ENCODE data around the gene HLA-DPA1. TPM values are rescaled to one million over a fixed set of nuclear protein-coding genes. Genes with fewer than 3 reads are reported as not detected.

The HLA-DPA1 gene
- total and polyA plus RNA-seq, 2 experiments from 2014 or later: 2.6 to 4.7 TPM

DNA sequence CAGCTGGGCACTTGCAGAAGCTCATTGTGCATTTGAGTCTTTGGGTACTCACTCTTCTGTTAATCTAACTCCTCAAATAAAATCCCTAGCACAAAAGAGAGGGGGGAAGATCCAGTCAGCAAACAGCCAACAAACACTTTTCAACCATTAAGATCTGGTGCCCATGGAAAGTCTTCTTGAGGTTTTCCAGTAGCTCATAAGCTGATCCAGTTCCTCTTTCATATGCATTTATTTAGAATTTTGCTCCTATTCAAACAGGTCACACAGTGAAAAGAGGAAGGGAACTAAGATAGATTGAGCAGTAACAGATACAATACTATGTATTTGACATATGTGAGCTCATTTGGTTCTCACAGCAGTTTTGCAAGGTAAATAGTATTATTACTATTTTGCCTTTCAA, 41.0 kb upstream of the HLA-DPA1 start:
- DNase-seq (ENCODE audit: low spot score): no peak
- Histone ChIP-seq H3K9me2 (replicated peaks; ENCODE audit: insufficient read depth) (no peaks in the 10 kb centered on the region), H3K27me3 (peaks cover 47% of the 10 kb centered on the region), H3K27ac (no peak overlapping the region), H3K4me2 (no peak overlapping the region), H2AFZ (no peak overlapping the region), H3K4me1 (ENCODE audit: insufficient read depth) (no peaks in the 10 kb centered on the region), H3K79me2 (no peaks in the 10 kb centered on the region), H3K9me3 (ENCODE audit: low read depth) (no peaks in the 10 kb centered on the region), H3K4me3 (no peak overlapping the region), H4K20me1 (ENCODE audit: insufficient read depth, poor library complexity, severe bottlenecking) (no peaks in the 10 kb centered on the region), H3K36me3 (replicated peaks; ENCODE audit: insufficient read depth, low read depth) (no peaks in the 10 kb centered on the region)
- TF ChIP-seq EZH2 (IDR thresholded peaks at IDR 0.05; ENCODE audit: borderline replicate concordance): no peak

DNA sequence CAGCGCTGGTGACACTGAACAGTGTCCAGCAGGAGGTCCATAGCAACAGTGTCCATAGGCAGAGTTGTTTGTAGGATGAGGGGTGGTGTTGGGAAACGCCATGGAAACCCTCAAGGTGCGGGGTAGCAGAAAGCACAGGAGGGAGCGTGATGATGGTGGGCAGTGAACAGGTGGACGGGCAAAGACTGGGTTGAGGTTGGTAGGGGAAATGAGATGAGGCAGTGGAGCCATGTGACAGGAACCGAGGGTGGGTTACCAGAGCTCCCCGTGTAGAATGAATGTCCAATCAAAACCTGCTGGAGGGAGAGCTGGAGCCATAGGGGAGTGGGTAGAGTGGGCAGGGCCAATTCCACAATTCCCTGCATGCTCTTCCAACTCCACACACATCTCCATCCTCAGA, 40.3 kb upstream of the HLA-DPA1 start:
- H3K79me2 ChIP-seq: no peaks in the 10 kb centered on the region
- no peaks in the 10 kb centered on the region for H3K36me3 ChIP-seq (replicated peaks; ENCODE audit: insufficient read depth, low read depth)
- H3K27me3 ChIP-seq: peaks cover 51% of the 10 kb centered on the region
- no peak overlapping the region for H3K27ac ChIP-seq
- 81% methylated on average over 7 of the region's 7 CpGs for WGBS (ENCODE audit: low lambda C conversion rate, missing lambda C conversion rate)
- no peaks in the 10 kb centered on the region for H4K20me1 ChIP-seq (ENCODE audit: insufficient read depth, poor library complexity, severe bottlenecking)
- TF ChIP-seq, protein P1, sequence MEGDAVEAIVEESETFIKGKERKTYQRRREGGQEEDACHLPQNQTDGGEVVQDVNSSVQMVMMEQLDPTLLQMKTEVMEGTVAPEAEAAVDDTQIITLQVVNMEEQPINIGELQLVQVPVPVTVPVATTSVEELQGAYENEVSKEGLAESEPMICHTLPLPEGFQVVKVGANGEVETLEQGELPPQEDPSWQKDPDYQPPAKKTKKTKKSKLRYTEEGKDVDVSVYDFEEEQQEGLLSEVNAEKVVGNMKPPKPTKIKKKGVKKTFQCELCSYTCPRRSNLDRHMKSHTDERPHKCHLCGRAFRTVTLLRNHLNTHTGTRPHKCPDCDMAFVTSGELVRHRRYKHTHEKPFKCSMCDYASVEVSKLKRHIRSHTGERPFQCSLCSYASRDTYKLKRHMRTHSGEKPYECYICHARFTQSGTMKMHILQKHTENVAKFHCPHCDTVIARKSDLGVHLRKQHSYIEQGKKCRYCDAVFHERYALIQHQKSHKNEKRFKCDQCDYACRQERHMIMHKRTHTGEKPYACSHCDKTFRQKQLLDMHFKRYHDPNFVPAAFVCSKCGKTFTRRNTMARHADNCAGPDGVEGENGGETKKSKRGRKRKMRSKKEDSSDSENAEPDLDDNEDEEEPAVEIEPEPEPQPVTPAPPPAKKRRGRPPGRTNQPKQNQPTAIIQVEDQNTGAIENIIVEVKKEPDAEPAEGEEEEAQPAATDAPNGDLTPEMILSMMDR (IDR thresholded peaks at IDR 0.05; ENCODE audit: poor library complexity): no peak
- no peak for TF ChIP-seq EZH2 (IDR thresholded peaks at IDR 0.05; ENCODE audit: borderline replicate concordance)
- no peak for TF ChIP-seq EZH2phosphoT487 (IDR thresholded peaks at IDR 0.05; ENCODE audit: low read depth, severe bottlenecking, unreplicated experiment)
- no peaks in the 10 kb centered on the region for H3K9me2 ChIP-seq (replicated peaks; ENCODE audit: insufficient read depth)
- H3K4me2 ChIP-seq: no peak overlapping the region
- no peak overlapping the region for H3K4me3 ChIP-seq
- DNase-seq (ENCODE audit: low spot score): no peak
- H2AFZ ChIP-seq: no peak overlapping the region
- no peaks in the 10 kb centered on the region for H3K9me3 ChIP-seq (ENCODE audit: low read depth)
- H3K4me1 ChIP-seq (ENCODE audit: insufficient read depth): no peaks in the 10 kb centered on the region

DNA sequence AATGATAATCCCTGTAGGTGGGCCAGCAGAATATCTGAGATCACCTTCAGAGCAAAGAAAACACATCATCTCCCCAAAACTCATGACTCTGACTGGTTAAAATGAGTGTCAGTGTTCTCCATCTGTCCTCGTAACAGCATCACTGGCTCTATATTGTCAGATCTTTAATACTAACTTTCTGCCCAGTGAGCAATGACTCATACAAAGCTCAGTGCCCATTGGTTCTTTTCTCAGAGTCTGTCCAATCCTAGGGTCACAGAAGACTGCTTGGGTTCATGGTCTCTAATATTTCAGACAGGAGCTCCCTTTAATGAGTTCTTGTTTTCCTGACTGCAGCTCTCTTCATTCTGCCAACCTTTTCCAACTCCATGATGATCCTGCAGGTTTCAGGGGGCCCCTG, 38.7 kb upstream of the HLA-DPA1 start:
- Histone ChIP-seq H3K36me3 (replicated peaks; ENCODE audit: insufficient read depth, low read depth) (no peaks in the 10 kb centered on the region), H2AFZ (no peak overlapping the region), H3K9me2 (replicated peaks; ENCODE audit: insufficient read depth) (no peaks in the 10 kb centered on the region), H3K4me3 (no peak overlapping the region), H3K4me1 (ENCODE audit: insufficient read depth) (no peaks in the 10 kb centered on the region), H3K4me2 (no peak overlapping the region), H4K20me1 (ENCODE audit: insufficient read depth, poor library complexity, severe bottlenecking) (no peaks in the 10 kb centered on the region), H3K9me3 (ENCODE audit: low read depth) (no peaks in the 10 kb centered on the region), H3K27ac (no peak overlapping the region), H3K79me2 (no peaks in the 10 kb centered on the region), H3K27me3 (peaks cover 55% of the 10 kb centered on the region)
- TF ChIP-seq, protein P1 (IDR thresholded peaks at IDR 0.05; ENCODE audit: poor library complexity): no peak
- no peak for TF ChIP-seq EZH2phosphoT487 (IDR thresholded peaks at IDR 0.05; ENCODE audit: low read depth, severe bottlenecking, unreplicated experiment)
- TF ChIP-seq EZH2 (IDR thresholded peaks at IDR 0.05; ENCODE audit: borderline replicate concordance): no peak
- peak; percentile 64 for DNase-seq (ENCODE audit: low spot score)
- 52% methylated on average over 1 of the region's 1 CpG for WGBS (ENCODE audit: low lambda C conversion rate, missing lambda C conversion rate)

DNA sequence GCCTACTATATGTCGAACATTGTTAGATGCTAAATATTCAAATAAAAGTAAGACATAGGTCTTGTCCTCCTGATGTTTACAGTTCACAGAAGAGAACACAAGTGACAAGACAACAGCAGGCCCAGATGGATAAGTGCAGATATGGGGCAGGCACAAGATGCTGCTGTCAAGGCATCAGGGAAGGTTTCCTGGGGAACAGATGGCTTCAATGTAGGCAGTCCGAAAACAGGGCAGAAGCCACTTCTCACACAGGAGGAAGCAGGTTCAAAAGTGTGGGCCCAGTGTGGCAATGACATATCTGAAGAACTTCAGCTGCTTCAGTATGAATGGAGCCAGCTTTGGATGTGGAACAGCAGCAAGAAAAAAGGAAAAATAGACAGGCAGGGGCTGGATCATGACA, 34.9 kb upstream of the HLA-DPA1 start:
- Histone ChIP-seq H3K4me1 (ENCODE audit: insufficient read depth) (no peaks in the 10 kb centered on the region), H4K20me1 (ENCODE audit: insufficient read depth, poor library complexity, severe bottlenecking) (no peaks in the 10 kb centered on the region), H3K4me3 (no peak overlapping the region), H3K4me2 (no peak overlapping the region), H3K27me3 (peaks cover 27% of the 10 kb centered on the region), H3K9me3 (ENCODE audit: low read depth) (no peaks in the 10 kb centered on the region), H3K79me2 (no peaks in the 10 kb centered on the region), H3K9me2 (replicated peaks; ENCODE audit: insufficient read depth) (no peaks in the 10 kb centered on the region), H3K36me3 (replicated peaks; ENCODE audit: insufficient read depth, low read depth) (no peaks in the 10 kb centered on the region), H2AFZ (no peak overlapping the region), H3K27ac (no peak overlapping the region)
- DNase-seq (ENCODE audit: low spot score): no peak
- TF ChIP-seq EZH2 (IDR thresholded peaks at IDR 0.05; ENCODE audit: borderline replicate concordance): no peak
- no peak for TF ChIP-seq EZH2phosphoT487 (IDR thresholded peaks at IDR 0.05; ENCODE audit: low read depth, severe bottlenecking, unreplicated experiment)
- TF ChIP-seq, protein P1 (IDR thresholded peaks at IDR 0.05; ENCODE audit: poor library complexity): no peak
- WGBS (ENCODE audit: low lambda C conversion rate, missing lambda C conversion rate): 77% methylated on average over 2 of the region's 2 CpGs
